HG02852 (cell line): ENCODE measurements around the gene PSMA5.
"Not testable (repeated sequence)": the region's sequence is repeated elsewhere in the genome, so short reads cannot be mapped to it uniquely, and the experiment has no call there.

ENCODE experiments used
- ATAC-seq: cut with Tn5 transposase; IDR thresholded peaks from one replicate; pipeline ENCODE4 v1.9.1; 2021; ENCODE audit warnings: mild to moderate bottlenecking, moderate library complexity; ENCODE audit not compliant: unreplicated experiment

Gene PSMA5

GRCh38 chr1:109433322-109433721, 7.1 kb upstream of the PSMA5 start:
- ATAC-seq, result no peak

GRCh38 chr1:109432336-109432735, 6.1 kb upstream of the PSMA5 start:
- no peak for ATAC-seq

- no peak for ATAC-seq
These were observed 871 bp upstream of the PSMA5 start for GRCh38 chr1:109427171-109427467.

- ATAC-seq, result peak; percentile 29
These were observed 612 bp downstream of the PSMA5 start for GRCh38 chr1:109425391-109426280.

GRCh38 chr1:109423498-109423897, 2.8 kb downstream of the PSMA5 start:
- ATAC-seq, result no peak

GRCh38 chr1:109412551-109412950, 13.7 kb downstream of the PSMA5 start:
- ATAC-seq, result no peak

- no peak for ATAC-seq
These were observed 21.4 kb downstream of the PSMA5 start for GRCh38 chr1:109404838-109405237.

- no peak for ATAC-seq
These were observed 24.2 kb downstream of the PSMA5 start for GRCh38 chr1:109402025-109402424.

- no peak for ATAC-seq
These were observed 26.1 kb downstream of the PSMA5 start for GRCh38 chr1:109400035-109400655.

- ATAC-seq, result no peak
These were observed 26.8 kb downstream of the PSMA5 start for GRCh38 chr1:109399326-109399957.

GRCh38 chr1:109398343-109399225, 27.7 kb downstream of the PSMA5 start:
- ATAC-seq, result no peak

- ATAC-seq, result peak; percentile 79
These were observed 28.5 kb downstream of the PSMA5 start, which contains the start of gene SORT1 for GRCh38 chr1:109397581-109398342. SORT1 (minus strand) TSS chr1:109397918; CDS start chr1:109397892, 26 bp downstream.

GRCh38 chr1:109396871-109397580, 29.2 kb downstream of the PSMA5 start:
- ATAC-seq, result peak; percentile 18

- no peak for ATAC-seq
These were observed 29.8 kb downstream of the PSMA5 start for GRCh38 chr1:109396513-109396839.

GRCh38 chr1:109395602-109396512, 30.4 kb downstream of the PSMA5 start:
- ATAC-seq, result no peak

GRCh38 chr1:109395282-109395599, 31.0 kb downstream of the PSMA5 start:
- ATAC-seq, result not testable (repeated sequence)

- no peak for ATAC-seq
These were observed 31.5 kb downstream of the PSMA5 start for GRCh38 chr1:109394591-109395281.

GRCh38 chr1:109393617-109394233, 32.5 kb downstream of the PSMA5 start:
- ATAC-seq, result no peak
